H1 (cell line): ENCODE data around the gene CASP9. TPM values are rescaled to one million over a fixed set of nuclear protein-coding genes. Genes with fewer than 3 reads are reported as not detected.

ENCODE experiments used
- CTCF ChIA-PET: fragments of 300-600 bp; sonication (Branson Sonifier 250); formaldehyde crosslinking; loops from one replicate; lab custom pipeline; 2021; ENCODE audit not compliant: partially characterized antibody; lab: Charles Lee
- POLR2A ChIA-PET: fragments of 300-600 bp; sonication (Branson Sonifier 250); formaldehyde crosslinking; loops from one replicate; lab custom pipeline; 2021; ENCODE audit warnings: inconsistent platforms; ENCODE audit not compliant: partially characterized antibody; lab: Charles Lee
- DNase-seq, 2 experiments: peaks; one replicate each; pipeline versions ENCODE4 v3.0.0 to v3.0.0-alpha.2; 2010 to 2022; ENCODE audit warnings: low spot score in 2 of 2, low read depth in 1 of 2, mixed read lengths in 1 of 2
- FAIRE-seq: peaks from 2 replicates; lab custom pipeline; 2011; peaks lifted over from hg19 to GRCh38; lab: Jason Lieb, UNC
- H2AFZ ChIP-seq: 2 replicates; pipeline ENCODE4 v1.8.1; 2012; ENCODE audit warnings: low read length, inconsistent platforms
- H2AK5ac ChIP-seq: 2 replicates; pipeline ENCODE4 v1.6.1; 2013; ENCODE audit warnings: low read depth, low read length
- H2BK120ac ChIP-seq: replicated peaks from 2 replicates; pipeline ENCODE3; 2013; ENCODE audit warnings: low read depth, low read length, inconsistent platforms
- H2BK12ac ChIP-seq: 2 replicates; pipeline ENCODE4 v1.6.1; 2013; ENCODE audit warnings: low read depth, low read length
- H2BK15ac ChIP-seq: 2 replicates; pipeline ENCODE4 v1.6.1; 2013; ENCODE audit warnings: low read length
- H2BK20ac ChIP-seq: 2 replicates; pipeline ENCODE4 v1.6.1; 2013; ENCODE audit warnings: low read length
- H2BK5ac ChIP-seq: 2 replicates; pipeline ENCODE4 v1.6.1; 2013; ENCODE audit warnings: low read depth, low read length
- H3K14ac ChIP-seq: 2 replicates; pipeline ENCODE4 v1.6.1; 2013; ENCODE audit warnings: inconsistent platforms; ENCODE audit not compliant: insufficient read length
- H3K18ac ChIP-seq: 2 replicates; pipeline ENCODE4 v1.6.1; 2013; ENCODE audit warnings: low read length; ENCODE audit errors: extremely low read depth
- H3K23ac ChIP-seq: 2 replicates; pipeline ENCODE4 v1.6.1; 2013; ENCODE audit warnings: inconsistent platforms; ENCODE audit not compliant: insufficient read length
- H3K23me2 ChIP-seq: 2 replicates; pipeline ENCODE4 v1.6.1; 2013; ENCODE audit warnings: low read depth, low read length
- H3K27ac ChIP-seq: 2 replicates; pipeline ENCODE4 v1.6.1; 2011; ENCODE audit warnings: low read depth, low read length, inconsistent platforms
- H3K27me3 ChIP-seq, 4 experiments: replicated peaks in 1 of 4; 1 replicate in 1 of 4; 2 replicates in 3 of 4; pipeline versions ENCODE4 v1.6.1 to v1.8.1; 2011 to 2013; ENCODE audit warnings: low read length in 3 of 4, mild to moderate bottlenecking in 3 of 4, inconsistent platforms in 2 of 4, mixed read lengths in 2 of 4, moderate library complexity in 1 of 4; ENCODE audit not compliant: control insufficient read depth in 3 of 4, insufficient read depth in 3 of 4; ENCODE audit errors: extremely low read depth in 1 of 4
- H3K36me3 ChIP-seq, 4 experiments: 2 replicates each; pipeline versions ENCODE4 v1.6.1 to v1.8.1; 2011 to 2013; ENCODE audit warnings: mild to moderate bottlenecking in 4 of 4, low read length in 3 of 4, moderate library complexity in 2 of 4, control low read depth in 1 of 4, inconsistent platforms in 1 of 4; ENCODE audit not compliant: insufficient read depth in 4 of 4, control insufficient read depth in 2 of 4
- H3K4ac ChIP-seq: replicated peaks from 2 replicates; pipeline ENCODE3; 2013; ENCODE audit warnings: low read length, low read depth, mixed read lengths, inconsistent platforms; ENCODE audit not compliant: insufficient read length
- H3K4me1 ChIP-seq, 4 experiments: replicated peaks in 1 of 4; 1 replicate in 1 of 4; 2 replicates in 3 of 4; pipeline versions ENCODE4 v1.6.1 to v1.8.1; 2011 to 2013; ENCODE audit warnings: low read length in 3 of 4, inconsistent platforms in 2 of 4, mixed read lengths in 1 of 4; ENCODE audit not compliant: insufficient read depth in 4 of 4, control insufficient read depth in 3 of 4
- H3K4me2 ChIP-seq, 2 experiments: 2 replicates each; pipeline versions ENCODE4 v1.6.1 to v1.8.1; 2011 to 2013; ENCODE audit warnings: low read depth in 2 of 2, low read length in 2 of 2, control low read depth in 1 of 2, inconsistent platforms in 1 of 2, mild to moderate bottlenecking in 1 of 2; ENCODE audit not compliant: insufficient read depth in 1 of 2
- H3K4me3 ChIP-seq, 4 experiments: fragments of 200-600, 300-600 bp in 1 of 4; sonication (generic), shearing (Covaris generic), sonication (Bioruptor Twin) in 1 of 4; 2 replicates each; pipeline versions ENCODE4 v1.5.1 to v1.8.1; 2011 to 2016; ENCODE audit warnings: low read length in 4 of 4, low read depth in 3 of 4, control low read depth in 2 of 4, inconsistent platforms in 2 of 4, mild to moderate bottlenecking in 2 of 4, mixed read lengths in 1 of 4, moderate library complexity in 1 of 4; ENCODE audit not compliant: insufficient read depth in 2 of 4; ENCODE audit errors: extremely low read depth in 1 of 4
- H3K56ac ChIP-seq: replicated peaks from 2 replicates; pipeline ENCODE3; 2013; ENCODE audit warnings: low read depth, mild to moderate bottlenecking, mixed read lengths, low read length, inconsistent platforms; ENCODE audit not compliant: insufficient read length
- H3K79me1 ChIP-seq: 2 replicates; pipeline ENCODE4 v1.6.1; 2013; ENCODE audit warnings: low read depth, low read length, control low read depth
- H3K79me2 ChIP-seq, 2 experiments: 2 replicates each; pipeline versions ENCODE4 v1.6.1 to v1.8.1; 2012 to 2013; ENCODE audit warnings: low read length in 2 of 2, mild to moderate bottlenecking in 2 of 2, inconsistent platforms in 1 of 2; ENCODE audit not compliant: insufficient read depth in 2 of 2, control insufficient read depth in 1 of 2
- H3K9ac ChIP-seq, 4 experiments: replicated peaks in 1 of 4; 1 replicate in 1 of 4; 2 replicates in 3 of 4; pipeline versions ENCODE4 v1.6.1 to v1.8.1; 2011 to 2013; ENCODE audit warnings: low read depth in 3 of 4, low read length in 3 of 4, control low read depth in 2 of 4, mild to moderate bottlenecking in 2 of 4, moderate library complexity in 2 of 4, inconsistent platforms in 1 of 4; ENCODE audit errors: extremely low read depth in 1 of 4
- H3K9me3 ChIP-seq, 2 experiments: 2 replicates each; pipeline versions ENCODE4 v1.6.1 to v1.8.1; 2012 to 2013; ENCODE audit warnings: mild to moderate bottlenecking in 2 of 2, moderate library complexity in 2 of 2, control low read depth in 1 of 2, inconsistent platforms in 1 of 2, low read depth in 1 of 2, low read length in 1 of 2, mixed read lengths in 1 of 2; ENCODE audit not compliant: insufficient read depth in 2 of 2
- H4K20me1 ChIP-seq, 2 experiments: replicated peaks in 1 of 2; 2 replicates each; pipeline versions ENCODE3 to v1.8.1; 2011 to 2013; ENCODE audit warnings: inconsistent platforms in 2 of 2, low read length in 2 of 2, mild to moderate bottlenecking in 1 of 2; ENCODE audit not compliant: insufficient read depth in 2 of 2, control insufficient read depth in 1 of 2
- H4K5ac ChIP-seq: 2 replicates; pipeline ENCODE4 v1.6.1; 2013; ENCODE audit warnings: low read length, low read depth, mixed read lengths, inconsistent platforms; ENCODE audit not compliant: insufficient read length
- H4K8ac ChIP-seq: 2 replicates; pipeline ENCODE4 v1.8.0; 2013; ENCODE audit warnings: mild to moderate bottlenecking, moderate library complexity, low read length, inconsistent platforms; ENCODE audit not compliant: insufficient read depth; ENCODE audit errors: extremely low read depth
- H4K91ac ChIP-seq: replicated peaks from 2 replicates; pipeline ENCODE3; 2013; ENCODE audit warnings: low read length, mixed read lengths, inconsistent platforms; ENCODE audit not compliant: insufficient read length
- CBX8 ChIP-seq: fragments of 300-800, 300-1000 bp; sonication (generic); IDR thresholded peaks from 2 replicates; pipeline ENCODE4 v1.7.1; 2016; ENCODE audit warnings: low read depth, low read length, borderline replicate concordance
- CEBPB ChIP-seq: IDR thresholded peaks from 2 replicates; pipeline ENCODE4 v1.6.1; 2012; ENCODE audit warnings: low read depth, low read length
- E2F6 ChIP-seq: IDR thresholded peaks from 2 replicates; pipeline ENCODE4 v1.6.1; 2012; ENCODE audit warnings: inconsistent platforms
- EZH2 ChIP-seq: fragments of 200-600 bp; sonication (generic); IDR thresholded peaks from 2 replicates; pipeline ENCODE4 v1.7.1; 2012; ENCODE audit warnings: low read depth, mild to moderate bottlenecking, moderate library complexity, low read length, inconsistent platforms; ENCODE audit not compliant: severe bottlenecking
- KDM4A ChIP-seq: IDR thresholded peaks from one replicate; pipeline ENCODE4 v1.7.1; 2012; ENCODE audit warnings: low read depth, mild to moderate bottlenecking, moderate library complexity, low read length, inconsistent platforms; ENCODE audit not compliant: severe bottlenecking
- PHF8 ChIP-seq: fragments of 200-600 bp; sonication (generic); conservative IDR thresholded peaks from 2 replicates; pipeline ENCODE4 v1.7.1; 2012; ENCODE audit warnings: low read depth, mild to moderate bottlenecking, inconsistent platforms, low read length, moderate library complexity
- POLR2AphosphoS5 ChIP-seq: IDR thresholded peaks from 2 replicates; pipeline ENCODE4 v1.6.1; 2011; ENCODE audit warnings: low read depth, low read length
- RAD21 ChIP-seq, 2 experiments: IDR thresholded peaks in 1 of 2; conservative IDR thresholded peaks in 1 of 2; 2 replicates each; pipeline ENCODE4 v1.6.1; 2011; ENCODE audit warnings: low read depth in 2 of 2, low read length in 2 of 2, improper control_type of control experiment in 1 of 2, inconsistent platforms in 1 of 2, mild to moderate bottlenecking in 1 of 2, moderate library complexity in 1 of 2
- RNF2 ChIP-seq: fragments of 200-900, 300-1000 bp; sonication (generic); IDR thresholded peaks from 2 replicates; pipeline ENCODE4 v1.7.1; 2016; ENCODE audit warnings: borderline replicate concordance, low read depth, mild to moderate bottlenecking, antibody characterized with exemption, low read length; ENCODE audit not compliant: poor library complexity, severe bottlenecking; ENCODE audit errors: missing control alignments
- SIRT6 ChIP-seq: IDR thresholded peaks from one replicate; pipeline ENCODE4 v1.7.1; 2012; ENCODE audit warnings: low read length, inconsistent platforms
- SP4 ChIP-seq: IDR thresholded peaks from 2 replicates; pipeline ENCODE4 v1.6.1; 2012; ENCODE audit warnings: low read length, inconsistent platforms
- TCF12 ChIP-seq: IDR thresholded peaks from 2 replicates; pipeline ENCODE4 v1.6.1; 2011; ENCODE audit warnings: low read depth, mild to moderate bottlenecking, low read length
- ZNF274 ChIP-seq: IDR thresholded peaks from 2 replicates; pipeline ENCODE4 v1.7.0; 2012; ENCODE audit warnings: low read length, borderline replicate concordance; ENCODE audit errors: extremely low read depth
- WGBS, 2 experiments: shearing (Covaris generic) in 1 of 2; methylation state at CpG; one replicate each; pipeline versions ENCODE4 v1.1.6 to v1.1.7; 2013 to 2015; ENCODE audit warnings: low lambda C conversion rate in 2 of 2, mixed read lengths in 2 of 2, inconsistent platforms in 1 of 2, low coverage in 1 of 2, missing lambda C conversion rate in 1 of 2; ENCODE audit not compliant: insufficient replicate concordance in 2 of 2, insufficient coverage in 1 of 2, insufficient read length in 1 of 2; ENCODE audit errors: extremely low coverage in 1 of 2, missing lambda C conversion rate in 1 of 2; 5-methylcytosine and 5-hydroxymethylcytosine counted together
- polyA plus RNA-seq, 7 experiments: library from polyadenylated mRNA; depleted of rRNA in 3 of 7; stranded (reverse) in 5 of 7; unstranded in 2 of 7; fragments of >200 nt in 5 of 7; fragments of 200-250 nt in 2 of 7; gene quantifications; 1 replicate in 5 of 7; 2 replicates in 1 of 7; 4 replicates in 1 of 7; pipeline versions ENCODE4 v1.2.1 to v1.2.3, GENCODE V29; 2011 to 2013; ENCODE audit warnings: missing spikeins in 2 of 7, mixed read lengths in 2 of 7
- total RNA-seq: library from RNA; stranded (reverse); fragmentation: NEBNext Ultra II Directional; extraction: Animal tissue kit (Norgen Biotek cat#: 25700); gene quantifications from 2 replicates; pipeline ENCODE4 v1.2.1, GENCODE V29; 2021

CASP9 gene
- total and polyA plus RNA-seq, 2 of the 8 experiments (the other 6 are each of a cell fraction or from before 2014, with no cell fraction given), result 14.8 to 36.3 TPM

DNA sequence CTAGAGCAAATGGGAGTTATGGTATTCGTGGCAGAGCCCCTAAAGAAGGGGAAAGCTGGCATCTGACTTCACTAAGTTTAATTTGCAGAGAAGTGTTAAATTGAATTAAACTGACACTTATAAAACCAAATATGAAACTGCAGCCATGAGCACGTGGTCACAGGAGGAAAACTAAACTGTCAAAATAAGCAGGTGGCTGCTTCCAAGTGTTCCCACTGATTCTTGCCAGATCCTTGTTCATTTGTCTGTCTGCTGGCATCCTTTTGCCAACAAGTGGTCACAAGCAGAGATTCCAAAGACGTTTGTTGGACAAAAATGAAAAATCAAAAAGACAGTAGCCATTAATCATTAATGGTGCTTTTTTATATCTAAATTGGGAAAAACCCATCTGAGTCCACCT lies 54.7 kb downstream of the CASP9 start:
- H2BK20ac ChIP-seq, result no peak overlapping the region
- H3K79me1 ChIP-seq, result no peaks in the 10 kb centered on the region
- no peak for TF ChIP-seq EZH2
- TF ChIP-seq PHF8, result no peak
- no peak for TF ChIP-seq E2F6
- TF ChIP-seq TCF12, result no peak
- no peak for TF ChIP-seq CBX8
- TF ChIP-seq SP4, result no peak
- TF ChIP-seq CEBPB, result no peak
- TF ChIP-seq RAD21 (IDR thresholded peaks at IDR 0.05 in 1 of 2, conservative IDR thresholded peaks at IDR 0.05 in 1 of 2; ENCODE audit: low read depth in 2 of 2, low read length in 2 of 2), result no peak
- TF ChIP-seq SIRT6, result no peak
- TF ChIP-seq POLR2AphosphoS5, result no peak
- no peak for TF ChIP-seq KDM4A
- no peak for TF ChIP-seq ZNF274
- TF ChIP-seq RNF2, result no peak
- no peak overlapping the region for H4K5ac ChIP-seq
- H3K56ac ChIP-seq, result no peak overlapping the region
- H3K18ac ChIP-seq, result no peak overlapping the region
- H2AFZ ChIP-seq, result no peak overlapping the region
- H3K27ac ChIP-seq, result no peak overlapping the region
- H2BK120ac ChIP-seq, result no peak overlapping the region
- no peak for FAIRE-seq
- WGBS, 2 experiments, result 79% methylated on average over 3 of the region's 3 CpGs; no CpG with 5 or more reads in 1 of the 2 experiments
- no peaks in the 10 kb centered on the region for H3K4me1 ChIP-seq
- H3K27me3 ChIP-seq, result no peaks in the 10 kb centered on the region
- H3K4me3 ChIP-seq, result no peak overlapping the region
- H4K8ac ChIP-seq, result no peak overlapping the region
- H2BK12ac ChIP-seq, result no peak overlapping the region
- no peak overlapping the region for H3K9ac ChIP-seq
- no peaks in the 10 kb centered on the region for H3K23me2 ChIP-seq
- peaks cover 0 to 2% of the 10 kb centered on the region in 2 experiments for H4K20me1 ChIP-seq
- no peaks in the 10 kb centered on the region for H3K9me3 ChIP-seq
- no peak overlapping the region for H3K14ac ChIP-seq
- H3K79me2 ChIP-seq, result no peaks in the 10 kb centered on the region
- CTCF ChIA-PET, result interaction anchor here (0.6 kb wide), 1 partner anchor 1499 kb away, joined by 3 read pairs; no protein-coding TSS in a partner anchor
- H4K91ac ChIP-seq, result no peak overlapping the region
- no peak overlapping the region for H3K4me2 ChIP-seq
- no peak overlapping the region for H2BK15ac ChIP-seq
- DNase-seq, result no peak
- H3K36me3 ChIP-seq, result no peaks in the 10 kb centered on the region
- no peak overlapping the region for H3K4ac ChIP-seq
- no peak overlapping the region for H2AK5ac ChIP-seq
- no peak overlapping the region for H3K23ac ChIP-seq
- no peak overlapping the region for H2BK5ac ChIP-seq
- POLR2A ChIA-PET, result no interaction called here
